CD4-positive, alpha-beta T cell (primary cell): Measurements from ENCODE around the gene CEPT1. TPM values are rescaled to one million over a fixed set of nuclear protein-coding genes. Genes with fewer than 3 reads are reported as not detected.
A peak's percentile ranks its signal among the peaks of the same experiment; 100 is the strongest.

Experiments
- ATAC-seq: fragments of 200-7000 bp; cut with Tn5 transposase; one replicate; pipeline ENCODE4 v1.10.0; 2022; ENCODE audit warnings: mild to moderate bottlenecking; ENCODE audit not compliant: poor library complexity
- CTCF ChIA-PET: fragments of 350-600 bp; sonication (Branson Sonifier 250); formaldehyde crosslinking; loops from one replicate; lab custom pipeline; 2021; ENCODE audit warnings: antibody characterized with exemption, inconsistent platforms; lab: Charles Lee
- POLR2A ChIA-PET: fragments of 350-600 bp; sonication (Branson Sonifier 250); formaldehyde crosslinking; loops from one replicate; lab custom pipeline; 2021; ENCODE audit warnings: antibody characterized with exemption, inconsistent platforms; lab: Charles Lee
- DNase-seq, 14 experiments: peaks; one replicate each; pipeline ENCODE4 v3.0.0-alpha.2; 2013 to 2020; ENCODE audit warnings: mixed read lengths in 2 of 14
- H3K27ac ChIP-seq, 2 donors: one replicate each; pipeline versions ENCODE4 v1.5.1 to v1.7.0; 2013; ENCODE audit warnings: low read length in 2 of 2, low read depth in 1 of 2, mild to moderate bottlenecking in 1 of 2
- H3K27me3 ChIP-seq, 2 experiments: 1 replicate in 1 of 2; 2 replicates in 1 of 2; pipeline versions ENCODE4 v1.6.1 to v1.7.0; 2013; ENCODE audit warnings: low read length in 2 of 2, control low read depth in 1 of 2, mild to moderate bottlenecking in 1 of 2, moderate library complexity in 1 of 2; ENCODE audit not compliant: insufficient read depth in 2 of 2, control insufficient read depth in 1 of 2
- H3K36me3 ChIP-seq: one replicate; pipeline ENCODE4 v1.6.1; 2013; ENCODE audit warnings: low read length, control low read depth; ENCODE audit not compliant: insufficient read depth
- H3K4me1 ChIP-seq: one replicate; pipeline ENCODE4 v1.6.1; 2013; ENCODE audit warnings: low read length, control low read depth; ENCODE audit not compliant: insufficient read depth
- H3K4me3 ChIP-seq: one replicate; pipeline ENCODE4 v1.5.1; 2013; ENCODE audit warnings: mild to moderate bottlenecking, low read length, moderate library complexity
- H3K9me3 ChIP-seq, 2 experiments: 1 replicate in 1 of 2; 2 replicates in 1 of 2; pipeline versions ENCODE4 v1.6.1 to v1.7.0; 2013; ENCODE audit warnings: low read length in 2 of 2, mild to moderate bottlenecking in 2 of 2, control low read depth in 1 of 2, moderate library complexity in 1 of 2; ENCODE audit not compliant: control insufficient read depth in 1 of 2, insufficient read depth in 1 of 2
- H3K27ac Mint-ChIP-seq: one replicate; pipeline ENCODE4 v1.8.0; 2020; ENCODE audit warnings: mixed read lengths
- H3K27me3 Mint-ChIP-seq: one replicate; pipeline ENCODE4 v1.8.0; 2021; ENCODE audit warnings: mixed read lengths
- H3K36me3 Mint-ChIP-seq: one replicate; pipeline ENCODE4 v1.8.0; 2021; ENCODE audit warnings: low read depth, mixed read lengths
- H3K4me1 Mint-ChIP-seq: one replicate; pipeline ENCODE4 v1.8.0; 2021; ENCODE audit warnings: low read depth, mixed read lengths
- H3K4me3 Mint-ChIP-seq: one replicate; pipeline ENCODE4 v1.8.0; 2020; ENCODE audit warnings: mild to moderate bottlenecking, mixed read lengths
- H3K9me3 Mint-ChIP-seq: one replicate; pipeline ENCODE4 v1.8.0; 2020; ENCODE audit warnings: mixed read lengths
- CTCF ChIP-seq: fragments of 200-600 bp; IDR thresholded peaks from one replicate; pipeline ENCODE4 v1.8.0; 2022; ENCODE audit warnings: antibody characterized with exemption, mild to moderate bottlenecking
- intact Hi-C, 2 experiments: fragments of 100-400 bp; cut with DNase I in 1 of 2; cut with micrococcal nuclease in 1 of 2; formaldehyde crosslinking; loops; one replicate each; pipeline versions ENCODE4 v1.15.1 to v1.9.0; 2023 to 2025; cut with DNase I, micrococcal nuclease
- total RNA-seq, 174 experiments: library from RNA in 2 of 174; stranded (reverse) in 2 of 174; gene quantifications; one replicate each; pipeline ENCODE4 v1.2.3 and lab custom pipeline; 2021 to 2026

The CEPT1 gene
- total RNA-seq, 2 experiments from 2014 or later, result 25.0 to 27.2 TPM

- ATAC-seq (no peak), DNase-seq (no peak)
- no peaks in the 10 kb centered on the region for H3K4me1 ChIP-seq
- no peak overlapping the region for H3K4me3 ChIP-seq
- H3K36me3 ChIP-seq, result peaks cover 51% of the 10 kb centered on the region
- intact Hi-C loops, result loop anchor here in 1 of 2 experiments (5.0 kb wide), 1 partner anchor 33 kb away; the partner anchor contains the start of genes CEPT1 and DRAM2
- Mint-ChIP-seq H3K4me3 (no peak overlapping the region), H3K27me3 (no peaks in the 10 kb centered on the region), H3K27ac (peak overlapping the region; percentile 53), H3K9me3 (no peaks in the 10 kb centered on the region), H3K36me3 (peaks cover 88% of the 10 kb centered on the region), H3K4me1 (peaks cover 81% of the 10 kb centered on the region)
- no peaks in the 10 kb centered on the region for H3K9me3 ChIP-seq
- POLR2A ChIA-PET, result interaction anchor here (0.7 to 1.7 kb wide), 4 partner anchors 9 to 36 kb away, joined by 3 to 8 read pairs (median 4); no protein-coding TSS in a partner anchor
- CTCF ChIA-PET, result no interaction called here
- H3K27me3 ChIP-seq, result no peaks in the 10 kb centered on the region
- H3K27ac ChIP-seq, result no peak overlapping the region
- TF ChIP-seq CTCF, result no peak
Measured at GRCh38 chr1:111175349-111175748, 35.3 kb downstream of the CEPT1 start.

GRCh38 chr1:111176678-111177077, 36.7 kb downstream of the CEPT1 start:
- ChIA-PET POLR2A (interaction anchor here (1.1 kb wide), 1 partner anchor 12 kb away, joined by 4 read pairs; no protein-coding TSS in a partner anchor), CTCF (no interaction called here)
- DNase-seq (no peak), ATAC-seq (no peak)
- H3K9me3 Mint-ChIP-seq, result no peaks in the 10 kb centered on the region
- Histone ChIP-seq H3K27me3 (no peaks in the 10 kb centered on the region), H3K4me1 (no peaks in the 10 kb centered on the region), H3K9me3 (no peaks in the 10 kb centered on the region), H3K36me3 (peaks cover 42% of the 10 kb centered on the region), H3K27ac (no peak overlapping the region), H3K4me3 (no peak overlapping the region)
- H3K36me3 Mint-ChIP-seq, result peaks cover 84% of the 10 kb centered on the region
- H3K4me1 Mint-ChIP-seq, result peaks cover 86% of the 10 kb centered on the region
- TF ChIP-seq CTCF, result no peak
- no peaks in the 10 kb centered on the region for H3K27me3 Mint-ChIP-seq
- intact Hi-C loops, result loop anchor here in 1 of 2 experiments (5.0 kb wide), 1 partner anchor 34 kb away; the partner anchor contains the start of genes CEPT1 and DRAM2
- H3K27ac Mint-ChIP-seq, result peak overlapping the region; percentile 53
- no peak overlapping the region for H3K4me3 Mint-ChIP-seq

- Mint-ChIP-seq H3K4me1 (peaks cover 88% of the 10 kb centered on the region), H3K27me3 (no peaks in the 10 kb centered on the region), H3K4me3 (no peak overlapping the region), H3K36me3 (peaks cover 82% of the 10 kb centered on the region), H3K9me3 (no peaks in the 10 kb centered on the region), H3K27ac (peak overlapping the region; percentile 86)
- no peak for TF ChIP-seq CTCF
- H3K27ac ChIP-seq, result peak overlapping the region in 1 of 2 donors; percentile 8
- no peaks in the 10 kb centered on the region for H3K27me3 ChIP-seq
- DNase-seq, result no peak
- intact Hi-C loops, result loop anchor here in 1 of 2 experiments (5.0 kb wide), 1 partner anchor 38 kb away; the partner anchor contains the start of genes CEPT1 and DRAM2
- H3K4me3 ChIP-seq, result no peak overlapping the region
- peaks cover 48% of the 10 kb centered on the region for H3K36me3 ChIP-seq
- CTCF ChIA-PET, result interaction anchor here (0.9 kb wide), 1 partner anchor 26 kb away, joined by 3 read pairs; no protein-coding TSS in a partner anchor
- no peaks in the 10 kb centered on the region for H3K4me1 ChIP-seq
- no peaks in the 10 kb centered on the region for H3K9me3 ChIP-seq
- POLR2A ChIA-PET, result interaction anchor here (0.9 to 1.5 kb wide), 6 partner anchors 10 to 46 kb away, joined by 3 to 9 read pairs (median 3); partner anchors contain the start of gene DENND2D
- ATAC-seq, result no peak
Measured at GRCh38 chr1:111179968-111180533, 40.0 kb downstream of the CEPT1 start.
